MM.1S (cell line): Measurements from ENCODE around the gene TDP2.

Source experiments
- DNase-seq: peaks from one replicate; pipeline ENCODE4 v3.0.0-alpha.2; 2015
- H2AFZ ChIP-seq: fragments of 300-600 bp; sonication (generic); 2 replicates; pipeline ENCODE4 v1.6.0; 2016; ENCODE audit warnings: antibody characterized with exemption, low read length
- H3F3A ChIP-seq: fragments of 300-600 bp; sonication (generic); 2 replicates; pipeline ENCODE4 v1.6.1; 2016; ENCODE audit warnings: mild to moderate bottlenecking, antibody characterized with exemption, low read length, moderate library complexity, mixed read lengths; ENCODE audit not compliant: insufficient read depth
- H3K27ac ChIP-seq: fragments of 300-600 bp; sonication (generic); 2 replicates; pipeline ENCODE4 v1.5.1; 2016; ENCODE audit warnings: mild to moderate bottlenecking, low read length
- H3K27me3 ChIP-seq: fragments of 300-600 bp; sonication (generic); replicated peaks from 2 replicates; pipeline ENCODE4 v1.6.0; 2016; ENCODE audit warnings: low read length; ENCODE audit not compliant: insufficient read depth
- H3K36me3 ChIP-seq: fragments of 300-600 bp; sonication (generic); replicated peaks from 2 replicates; pipeline ENCODE4 v1.6.1; 2016; ENCODE audit warnings: mild to moderate bottlenecking, low read length, mixed read lengths; ENCODE audit not compliant: insufficient read depth
- H3K4me1 ChIP-seq: fragments of 300-600 bp; sonication (generic); 2 replicates; pipeline ENCODE4 v1.6.1; 2016; ENCODE audit warnings: low read length, mixed read lengths
- H3K4me2 ChIP-seq: fragments of 300-600 bp; sonication (generic); 2 replicates; pipeline ENCODE4 v1.6.0; 2016; ENCODE audit warnings: low read depth, low read length
- H3K4me3 ChIP-seq: fragments of 300-600 bp; sonication (generic); 2 replicates; pipeline ENCODE4 v1.5.1; 2016; ENCODE audit warnings: low read length, mixed read lengths
- H3K79me2 ChIP-seq: fragments of 300-600 bp; sonication (generic); 2 replicates; pipeline ENCODE4 v1.6.1; 2016; ENCODE audit warnings: mixed run types, low read length, mixed read lengths
- H3K9ac ChIP-seq: fragments of 300-600 bp; sonication (generic); 2 replicates; pipeline ENCODE4 v1.6.1; 2016; ENCODE audit warnings: low read length, mixed read lengths
- H3K9me2 ChIP-seq: fragments of 300-600 bp; sonication (generic); replicated peaks from 2 replicates; pipeline ENCODE4 v1.6.1; 2016; ENCODE audit warnings: mild to moderate bottlenecking, low read length, mixed read lengths; ENCODE audit not compliant: insufficient read depth
- H3K9me3 ChIP-seq: fragments of 300-600 bp; sonication (generic); replicated peaks from 2 replicates; pipeline ENCODE4 v1.6.1; 2016; ENCODE audit warnings: mild to moderate bottlenecking, low read length, mixed read lengths; ENCODE audit not compliant: insufficient read depth
- H4K20me1 ChIP-seq: fragments of 300-600 bp; sonication (generic); 2 replicates; pipeline ENCODE4 v1.6.1; 2016; ENCODE audit warnings: mild to moderate bottlenecking, low read length, moderate library complexity, mixed read lengths; ENCODE audit not compliant: insufficient read depth
- EZH2 ChIP-seq: fragments of 300-600 bp; sonication (generic); optimal IDR thresholded peaks from 2 replicates; pipeline ENCODE3; 2017; ENCODE audit warnings: low read depth, mild to moderate bottlenecking, antibody characterized with exemption, low read length, mixed read lengths
- EZH2phosphoT487 ChIP-seq: fragments of 300-600 bp; sonication (generic); IDR thresholded peaks from 2 replicates; pipeline ENCODE4 v1.6.1; 2018; ENCODE audit warnings: antibody characterized with exemption, low read length
- TF ChIP-seq, protein P1 (sequence below): fragments of 300-600 bp; sonication (generic); IDR thresholded peaks from 2 replicates; pipeline ENCODE4 v1.5.1; 2016; ENCODE audit warnings: antibody characterized with exemption, low read length, mixed read lengths

TDP2 gene

DNA sequence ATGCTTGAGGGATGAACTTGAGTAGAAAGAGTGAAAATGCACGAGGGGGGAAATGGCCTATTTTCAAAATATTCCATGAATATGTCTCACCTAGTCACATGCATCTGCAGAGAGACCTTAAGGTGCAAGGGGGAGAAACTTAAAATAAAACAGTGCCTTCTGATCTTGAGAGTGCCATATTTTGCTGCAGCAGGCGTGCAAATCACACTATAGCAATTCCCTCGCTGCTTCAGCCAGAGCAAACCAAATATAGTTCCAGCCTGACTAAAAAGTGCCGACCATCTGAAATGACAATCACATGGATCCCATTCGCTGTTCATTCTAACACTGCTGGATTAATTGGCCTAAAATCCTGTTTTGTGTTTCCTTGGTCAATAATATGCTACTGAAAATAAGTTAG lies 47.0 kb downstream of the TDP2 start:
- Histone ChIP-seq H3K9me2 (no peaks in the 10 kb centered on the region), H3K36me3 (no peaks in the 10 kb centered on the region), H3K27ac (no peak overlapping the region), H3K9ac (no peak overlapping the region), H3F3A (no peaks in the 10 kb centered on the region), H2AFZ (no peak overlapping the region), H3K4me3 (no peak overlapping the region), H4K20me1 (no peaks in the 10 kb centered on the region), H3K79me2 (no peaks in the 10 kb centered on the region), H3K27me3 (no peaks in the 10 kb centered on the region), H3K4me2 (no peak overlapping the region), H3K9me3 (no peaks in the 10 kb centered on the region), H3K4me1 (no peaks in the 10 kb centered on the region)
- DNase-seq: no peak
- TF ChIP-seq EZH2phosphoT487: no peak
- TF ChIP-seq, protein P1, sequence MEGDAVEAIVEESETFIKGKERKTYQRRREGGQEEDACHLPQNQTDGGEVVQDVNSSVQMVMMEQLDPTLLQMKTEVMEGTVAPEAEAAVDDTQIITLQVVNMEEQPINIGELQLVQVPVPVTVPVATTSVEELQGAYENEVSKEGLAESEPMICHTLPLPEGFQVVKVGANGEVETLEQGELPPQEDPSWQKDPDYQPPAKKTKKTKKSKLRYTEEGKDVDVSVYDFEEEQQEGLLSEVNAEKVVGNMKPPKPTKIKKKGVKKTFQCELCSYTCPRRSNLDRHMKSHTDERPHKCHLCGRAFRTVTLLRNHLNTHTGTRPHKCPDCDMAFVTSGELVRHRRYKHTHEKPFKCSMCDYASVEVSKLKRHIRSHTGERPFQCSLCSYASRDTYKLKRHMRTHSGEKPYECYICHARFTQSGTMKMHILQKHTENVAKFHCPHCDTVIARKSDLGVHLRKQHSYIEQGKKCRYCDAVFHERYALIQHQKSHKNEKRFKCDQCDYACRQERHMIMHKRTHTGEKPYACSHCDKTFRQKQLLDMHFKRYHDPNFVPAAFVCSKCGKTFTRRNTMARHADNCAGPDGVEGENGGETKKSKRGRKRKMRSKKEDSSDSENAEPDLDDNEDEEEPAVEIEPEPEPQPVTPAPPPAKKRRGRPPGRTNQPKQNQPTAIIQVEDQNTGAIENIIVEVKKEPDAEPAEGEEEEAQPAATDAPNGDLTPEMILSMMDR: no peak

DNA sequence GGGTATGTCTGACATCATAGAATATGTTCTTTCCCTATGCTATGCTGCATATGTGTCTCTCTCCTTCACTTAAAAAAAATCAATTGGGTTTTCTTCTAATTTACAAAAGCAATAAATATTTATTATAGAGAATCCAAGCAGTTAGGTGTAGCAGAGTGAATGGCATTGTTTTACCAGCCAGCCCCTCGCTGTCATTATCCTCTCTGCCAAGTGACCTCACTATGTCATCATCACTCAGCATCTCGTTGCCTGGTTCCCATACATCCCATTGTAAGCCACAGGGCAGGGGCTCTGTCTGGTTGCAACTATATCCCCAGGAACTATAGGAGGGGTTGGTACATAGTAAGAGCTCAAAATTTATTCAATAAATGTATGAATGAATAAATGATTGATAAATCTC lies 52.1 kb downstream of the TDP2 start:
- H3F3A ChIP-seq: no peaks in the 10 kb centered on the region

DNA sequence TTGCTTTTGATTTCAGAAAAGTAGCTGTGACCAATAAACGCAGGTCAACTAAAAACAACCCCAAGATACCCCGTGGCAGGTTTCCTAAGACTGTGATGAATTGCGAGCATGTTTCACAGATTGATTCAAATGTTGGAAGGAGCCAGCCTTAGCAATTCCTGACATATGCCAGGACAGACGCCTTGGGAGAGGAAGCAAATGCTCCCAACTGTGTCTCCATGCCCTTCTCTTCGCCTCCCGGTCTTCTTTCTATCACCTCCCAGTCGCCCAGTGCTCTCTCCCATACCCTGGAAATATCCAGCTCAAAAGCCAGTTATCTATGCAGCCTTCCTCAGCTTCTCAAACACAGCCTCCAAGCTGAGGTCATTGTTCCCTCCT lies 52.7 kb downstream of the TDP2 start:
- H2AFZ ChIP-seq: no peak overlapping the region
- no peak overlapping the region for H3K4me3 ChIP-seq

More for the DNA sequence above, 52.1 kb downstream of the TDP2 start:
- Histone ChIP-seq H3K9ac (no peak overlapping the region), H3K79me2 (no peaks in the 10 kb centered on the region), H2AFZ (no peak overlapping the region), H3K27ac (no peak overlapping the region), H4K20me1 (no peaks in the 10 kb centered on the region), H3K36me3 (no peaks in the 10 kb centered on the region), H3K9me2 (no peaks in the 10 kb centered on the region), H3K4me3 (no peak overlapping the region), H3K9me3 (no peaks in the 10 kb centered on the region), H3K4me2 (no peak overlapping the region), H3K4me1 (no peaks in the 10 kb centered on the region), H3K27me3 (no peaks in the 10 kb centered on the region)
- no peak for DNase-seq
- TF ChIP-seq, protein P1: no peak
- TF ChIP-seq EZH2phosphoT487: no peak
- TF ChIP-seq EZH2: no peak

More for the DNA sequence above, 52.7 kb downstream of the TDP2 start:
- Histone ChIP-seq H3K4me1 (no peaks in the 10 kb centered on the region), H4K20me1 (no peaks in the 10 kb centered on the region), H3K9me3 (no peaks in the 10 kb centered on the region), H3K4me2 (no peak overlapping the region), H3K27me3 (no peaks in the 10 kb centered on the region), H3K36me3 (no peaks in the 10 kb centered on the region), H3K9ac (no peak overlapping the region), H3F3A (no peaks in the 10 kb centered on the region), H3K9me2 (no peaks in the 10 kb centered on the region), H3K27ac (no peak overlapping the region), H3K79me2 (no peaks in the 10 kb centered on the region)
- no peak for DNase-seq
- TF ChIP-seq, protein P1: no peak
- TF ChIP-seq EZH2 (no peak), EZH2phosphoT487 (no peak)
